HEK293 (cell line): ENCODE measurements around the gene PTPN4.

Experiments
- CTCF ChIA-PET: fragments of 350-600 bp; formaldehyde crosslinking; extraction: SDS; loops from one replicate; lab custom pipeline; 2021; ENCODE audit warnings: antibody characterized with exemption; lab: Yijun Ruan, JAX
- POLR2A ChIA-PET: fragments of 300-600 bp; formaldehyde crosslinking; extraction: SDS; loops from one replicate; lab custom pipeline; 2020; ENCODE audit warnings: antibody characterized with exemption, inconsistent platforms; lab: Yijun Ruan, JAX
- H3K27ac ChIP-seq: fragments of 200-500 bp; sonication (Bioruptor generic); 2 replicates; pipeline ENCODE4 v1.5.1; 2014; ENCODE audit warnings: low read depth, low read length, control low read depth, inconsistent platforms; ENCODE audit errors: extremely low read depth
- H3K36me3 ChIP-seq, 2 experiments: fragments of 200-500 bp in 1 of 2; sonication (Bioruptor generic) in 1 of 2; 1 replicate in 1 of 2; 2 replicates in 1 of 2; pipeline ENCODE4 v1.5.1; 2014 to 2017; ENCODE audit warnings: inconsistent platforms in 2 of 2, low read length in 2 of 2; ENCODE audit not compliant: control insufficient read depth in 2 of 2, insufficient read depth in 1 of 2
- H3K4me1 ChIP-seq: fragments of 200-500 bp; sonication (Bioruptor generic); 2 replicates; pipeline ENCODE4 v1.5.1; 2014; ENCODE audit warnings: mild to moderate bottlenecking, low read length, inconsistent platforms; ENCODE audit not compliant: control insufficient read depth, insufficient read depth
- H3K4me3 ChIP-seq: 2 replicates; pipeline ENCODE4 v1.5.1; 2011; ENCODE audit warnings: low read depth, mild to moderate bottlenecking, control low read depth, low read length, moderate library complexity
- H3K9me3 ChIP-seq: fragments of 200-500 bp; sonication (Bioruptor generic); 2 replicates; pipeline ENCODE4 v1.5.1; 2014; ENCODE audit warnings: low read depth, low read length, inconsistent platforms; ENCODE audit not compliant: control insufficient read depth, insufficient read depth
- GLI2 ChIP-seq: fragments of 450-650 bp; formaldehyde crosslinking; IDR thresholded peaks from 2 replicates; pipeline ENCODE4; 2017; ENCODE audit warnings: missing biosample characterization, missing genetic modification characterization, low read depth, borderline replicate concordance
- HOXD13 ChIP-seq: sonication (generic); formaldehyde crosslinking; IDR thresholded peaks from 2 replicates; pipeline ENCODE4 v1.8.0; 2022; ENCODE audit warnings: missing genetic modification reagents, borderline replicate concordance
- IKZF3 ChIP-seq: fragments of 450-650 bp; IDR thresholded peaks from 2 replicates; pipeline ENCODE4 v1.5.0; 2018; ENCODE audit warnings: missing biosample characterization, mild to moderate bottlenecking, missing genetic modification characterization, moderate library complexity
- PBX3 ChIP-seq: sonication (generic); formaldehyde crosslinking; IDR thresholded peaks from 2 replicates; pipeline ENCODE4 v1.8.1; 2022; ENCODE audit warnings: mild to moderate bottlenecking, moderate library complexity, missing genetic modification reagents
- SETDB1 ChIP-seq: IDR thresholded peaks from one replicate; pipeline ENCODE4 v1.6.1; 2017; ENCODE audit warnings: mild to moderate bottlenecking, low read length, moderate library complexity, mixed read lengths; ENCODE audit not compliant: insufficient read length
- SP3 ChIP-seq: fragments of 450-650 bp; formaldehyde crosslinking; IDR thresholded peaks from 2 replicates; pipeline ENCODE4 v1.5.1; 2016; ENCODE audit warnings: missing biosample characterization, missing genetic modification characterization
- WT1 ChIP-seq: fragments of 450-650 bp; formaldehyde crosslinking; IDR thresholded peaks from 2 replicates; pipeline ENCODE4 v1.5.1; 2016; ENCODE audit warnings: missing biosample characterization, missing genetic modification characterization
- ZFP41 ChIP-seq: fragments of 450-650 bp; formaldehyde crosslinking; IDR thresholded peaks from 2 replicates; pipeline ENCODE4 v1.5.1; 2016; ENCODE audit warnings: missing biosample characterization, missing genetic modification characterization, borderline replicate concordance
- ZFP69B ChIP-seq: fragments of 450-650 bp; formaldehyde crosslinking; IDR thresholded peaks from 2 replicates; pipeline ENCODE4 v1.5.1; 2016; ENCODE audit warnings: missing biosample characterization, missing genetic modification characterization
- ZNF146 ChIP-seq: fragments of 450-650 bp; formaldehyde crosslinking; IDR thresholded peaks from 2 replicates; pipeline ENCODE4 v1.5.1; 2016; ENCODE audit warnings: missing biosample characterization, missing genetic modification characterization
- ZNF18 ChIP-seq: fragments of 450-650 bp; formaldehyde crosslinking; IDR thresholded peaks from 2 replicates; pipeline ENCODE4 v1.5.1; 2016; ENCODE audit warnings: missing biosample characterization, missing genetic modification characterization
- ZNF2 ChIP-seq: fragments of 450-650 bp; formaldehyde crosslinking; IDR thresholded peaks from 2 replicates; pipeline ENCODE4 v1.5.1; 2016; ENCODE audit warnings: missing biosample characterization, missing genetic modification characterization
- ZNF341 ChIP-seq: fragments of 450-650 bp; formaldehyde crosslinking; IDR thresholded peaks from 2 replicates; pipeline ENCODE4; 2016; ENCODE audit warnings: low read depth, missing biosample characterization, missing genetic modification characterization
- ZNF366 ChIP-seq: fragments of 450-650 bp; formaldehyde crosslinking; conservative IDR thresholded peaks from 2 replicates; pipeline ENCODE4 v1.5.1; 2016; ENCODE audit warnings: missing biosample characterization, missing genetic modification characterization
- ZNF530 ChIP-seq: fragments of 450-650 bp; formaldehyde crosslinking; IDR thresholded peaks from 2 replicates; pipeline ENCODE4 v1.5.1; 2016; ENCODE audit warnings: low read depth, missing biosample characterization, missing genetic modification characterization
- ZNF654 ChIP-seq: fragments of 450-650 bp; formaldehyde crosslinking; IDR thresholded peaks from 2 replicates; pipeline ENCODE4 v1.5.1; 2016; ENCODE audit warnings: low read depth, missing biosample characterization, missing genetic modification characterization
- ZNF701 ChIP-seq: fragments of 450-650 bp; formaldehyde crosslinking; IDR thresholded peaks from 2 replicates; pipeline ENCODE4 v1.5.1; 2016; ENCODE audit warnings: missing biosample characterization, missing genetic modification characterization
- ZNF777 ChIP-seq: fragments of 450-650 bp; formaldehyde crosslinking; IDR thresholded peaks from 2 replicates; pipeline ENCODE4 v1.5.1; 2017; ENCODE audit warnings: missing biosample characterization, missing genetic modification characterization, borderline replicate concordance
- ZNF792 ChIP-seq: fragments of 450-650 bp; formaldehyde crosslinking; IDR thresholded peaks from 2 replicates; pipeline ENCODE4 v1.5.1; 2016; ENCODE audit warnings: missing biosample characterization, missing genetic modification characterization
- ZSCAN16 ChIP-seq: fragments of 450-650 bp; formaldehyde crosslinking; IDR thresholded peaks from 2 replicates; pipeline ENCODE4 v1.5.1; 2016; ENCODE audit warnings: missing biosample characterization, missing genetic modification characterization
- TF ChIP-seq, protein P1 (sequence below): fragments of 450-650 bp; formaldehyde crosslinking; optimal IDR thresholded peaks from 2 replicates; pipeline ENCODE3; 2016; ENCODE audit warnings: missing biosample characterization, mild to moderate bottlenecking, missing genetic modification characterization

The PTPN4 gene

GRCh38 chr2:120014226-120014980 lies 254.7 kb downstream of the PTPN4 start (continued):
- no peak for TF ChIP-seq SP3
- no peak for TF ChIP-seq ZNF777 (tag by site-specific recombination)
- TF ChIP-seq ZNF792 (tag by site-specific recombination): no peak

DNA sequence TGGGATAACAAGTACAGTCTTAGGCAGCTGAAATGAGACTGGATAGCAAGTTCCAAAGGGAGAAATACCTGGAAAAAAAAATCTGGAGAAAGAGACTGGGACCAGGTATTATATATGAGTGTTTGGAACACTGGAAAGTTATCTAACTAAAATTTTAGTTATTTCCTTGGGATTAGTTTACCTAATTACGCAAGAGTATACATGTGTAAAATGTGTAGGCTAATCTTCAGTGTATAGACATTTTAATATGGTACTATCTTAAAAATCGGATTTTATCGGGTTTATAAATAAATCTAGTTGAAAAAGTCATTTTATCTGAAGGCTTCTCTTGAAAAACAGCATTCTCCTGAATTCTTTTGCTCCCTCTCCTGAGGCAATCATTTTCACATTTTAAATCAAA lies 257.1 kb downstream of the PTPN4 start:
- Histone ChIP-seq H3K4me3 (no peak overlapping the region), H3K4me1 (no peaks in the 10 kb centered on the region), H3K27ac (no peak overlapping the region), H3K36me3 (no peaks in the 10 kb centered on the region; a peak in 1 of 3 replicates), H3K9me3 (no peaks in the 10 kb centered on the region)
- POLR2A ChIA-PET: no interaction called here
- TF ChIP-seq, protein P1, sequence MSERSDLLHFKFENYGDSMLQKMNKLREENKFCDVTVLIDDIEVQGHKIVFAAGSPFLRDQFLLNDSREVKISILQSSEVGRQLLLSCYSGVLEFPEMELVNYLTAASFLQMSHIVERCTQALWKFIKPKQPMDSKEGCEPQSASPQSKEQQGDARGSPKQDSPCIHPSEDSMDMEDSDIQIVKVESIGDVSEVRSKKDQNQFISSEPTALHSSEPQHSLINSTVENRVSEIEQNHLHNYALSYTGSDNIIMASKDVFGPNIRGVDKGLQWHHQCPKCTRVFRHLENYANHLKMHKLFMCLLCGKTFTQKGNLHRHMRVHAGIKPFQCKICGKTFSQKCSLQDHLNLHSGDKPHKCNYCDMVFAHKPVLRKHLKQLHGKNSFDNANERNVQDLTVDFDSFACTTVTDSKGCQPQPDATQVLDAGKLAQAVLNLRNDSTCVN (tag by site-specific recombination): no peak
- CTCF ChIA-PET: interaction anchor here (0.9 kb wide), 1 partner anchor 263 kb away, joined by 4 read pairs; no protein-coding TSS in a partner anchor

GRCh38 chr2:120017201-120017600 lies 257.5 kb downstream of the PTPN4 start:
- Histone ChIP-seq H3K27ac (no peak overlapping the region), H3K4me1 (no peaks in the 10 kb centered on the region), H3K36me3 (no peaks in the 10 kb centered on the region; a peak in 1 of 3 replicates), H3K9me3 (no peaks in the 10 kb centered on the region), H3K4me3 (no peak overlapping the region)
- ChIA-PET CTCF (interaction anchor here (0.9 kb wide), 1 partner anchor 263 kb away, joined by 4 read pairs; no protein-coding TSS in a partner anchor), POLR2A (interaction anchor here (0.7 kb wide), 1 partner anchor 652 kb away, joined by 3 read pairs; no protein-coding TSS in a partner anchor)
- TF ChIP-seq HOXD13 (CRISPR knock-in tag) (no peak), ZNF2 (no peak), SETDB1 (no peak), ZFP41 (tag by site-specific recombination) (no peak), GLI2 (tag by site-specific recombination) (no peak), ZNF777 (tag by site-specific recombination) (no peak), ZNF654 (no peak), ZNF701 (tag by site-specific recombination) (no peak), ZFP69B (tag by site-specific recombination) (no peak), SP3 (no peak), ZNF341 (no peak), WT1 (tag by site-specific recombination) (no peak)

- ChIA-PET POLR2A (no interaction called here), CTCF (no interaction called here)
- Histone ChIP-seq H3K4me3 (no peak overlapping the region), H3K36me3 (no peaks in the 10 kb centered on the region; a peak in 1 of 3 replicates), H3K27ac (no peak overlapping the region), H3K9me3 (no peaks in the 10 kb centered on the region), H3K4me1 (no peaks in the 10 kb centered on the region)
- TF ChIP-seq ZNF530: no peak
- TF ChIP-seq PBX3 (CRISPR knock-in tag): no peak
- no peak for TF ChIP-seq ZNF146 (tag by site-specific recombination)
- no peak for TF ChIP-seq ZSCAN16 (tag by site-specific recombination)
- TF ChIP-seq IKZF3 (tag by site-specific recombination): no peak
- no peak for TF ChIP-seq ZNF18 (tag by site-specific recombination)
- TF ChIP-seq ZNF366 (tag by site-specific recombination): no peak
Measured at GRCh38 chr2:120018549-120018948, 258.8 kb downstream of the PTPN4 start.
